Measurements from ENCODE around the gene NOC2L. TPM values are rescaled to one million over a fixed set of nuclear protein-coding genes. Genes with fewer than 3 reads are reported as not detected.

Gene NOC2L
- total and polyA plus RNA-seq, 9 of the 15 experiments (the other 6 are each of a cell fraction or from before 2014, with no cell fraction given) = 4.0 to 410 (median 200) TPM

DNA sequence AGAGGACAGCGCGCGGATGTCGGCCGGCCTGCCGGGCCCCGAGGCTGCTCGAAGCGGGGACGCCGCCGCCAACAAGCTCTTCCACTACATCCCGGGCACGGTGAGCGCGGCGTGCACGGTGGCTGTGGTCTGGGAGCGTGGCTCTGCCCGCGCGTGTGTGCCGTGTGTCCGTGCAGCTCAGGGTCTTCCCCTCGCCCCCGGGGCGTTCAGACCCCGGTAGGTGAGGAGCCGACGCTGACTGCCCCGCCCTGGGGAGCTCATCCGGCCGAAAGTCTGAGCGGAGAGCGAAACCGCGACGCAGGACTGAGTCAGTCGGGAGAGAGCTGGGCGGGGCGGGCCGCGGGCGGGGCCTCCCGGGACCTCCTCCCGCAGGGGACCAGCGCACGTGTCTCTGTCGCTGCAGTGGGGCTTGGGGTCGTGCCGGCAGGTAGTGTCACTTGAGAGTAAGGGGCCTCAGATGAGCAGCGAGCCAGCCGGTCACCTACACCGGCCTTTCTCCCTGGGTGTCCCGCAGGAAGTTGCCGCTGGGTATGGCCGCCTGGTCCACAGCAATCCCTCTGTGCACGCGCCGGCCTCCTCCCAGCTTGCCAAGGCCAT lies 7.7 kb upstream of the NOC2L start (continued):
- TF ChIP-seq SIN3A (IDR thresholded peaks at IDR 0.05; ENCODE audit: borderline replicate concordance in 2 of 2, control insufficient read depth in 1 of 2, low read depth in 2 of 2, low read length in 2 of 2) = peak; percentile 69 to 77; a peak in 2 of 4 replicates
- no peak for TF ChIP-seq E2F4 (CRISPR knock-in tag; IDR thresholded peaks at IDR 0.05; ENCODE audit: low read depth)
- no peak for TF ChIP-seq TSC22D4 (tag; IDR thresholded peaks at IDR 0.05)
- no peak for TF ChIP-seq SMARCB1 (IDR thresholded peaks at IDR 0.05; ENCODE audit: insufficient read length, low read depth)
- no peak for TF ChIP-seq MYNN (IDR thresholded peaks at IDR 0.05)
- no peak for TF ChIP-seq MYNN (CRISPR knock-in tag; IDR thresholded peaks at IDR 0.05)
- no peak for TF ChIP-seq ZNF318 (IDR thresholded peaks at IDR 0.05; ENCODE audit: borderline replicate concordance in 1 of 2, low read depth in 1 of 2)
- no peak for TF ChIP-seq ZNF324 (CRISPR knock-in tag; IDR thresholded peaks at IDR 0.05)
- no peak for TF ChIP-seq DLX4 (CRISPR knock-in tag; IDR thresholded peaks at IDR 0.05)
- TF ChIP-seq, protein P1, sequence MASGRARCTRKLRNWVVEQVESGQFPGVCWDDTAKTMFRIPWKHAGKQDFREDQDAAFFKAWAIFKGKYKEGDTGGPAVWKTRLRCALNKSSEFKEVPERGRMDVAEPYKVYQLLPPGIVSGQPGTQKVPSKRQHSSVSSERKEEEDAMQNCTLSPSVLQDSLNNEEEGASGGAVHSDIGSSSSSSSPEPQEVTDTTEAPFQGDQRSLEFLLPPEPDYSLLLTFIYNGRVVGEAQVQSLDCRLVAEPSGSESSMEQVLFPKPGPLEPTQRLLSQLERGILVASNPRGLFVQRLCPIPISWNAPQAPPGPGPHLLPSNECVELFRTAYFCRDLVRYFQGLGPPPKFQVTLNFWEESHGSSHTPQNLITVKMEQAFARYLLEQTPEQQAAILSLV (tag; IDR thresholded peaks at IDR 0.05) = no peak
- no peak for TF ChIP-seq ZNF280B (CRISPR knock-in tag; IDR thresholded peaks at IDR 0.05)
- peak; percentile 86 to 87; a peak in 3 of 4 replicates for TF ChIP-seq MAZ (CRISPR knock-in tag; conservative IDR thresholded peaks at IDR 0.05 in 1 of 2, IDR thresholded peaks at IDR 0.05 in 1 of 2)
- TF ChIP-seq ZNF668 (CRISPR knock-in tag; IDR thresholded peaks at IDR 0.05) = no peak
- TF ChIP-seq SMARCA5 (IDR thresholded peaks at IDR 0.05) = no peak
- peak; percentile 80 for TF ChIP-seq RBFOX2 (IDR thresholded peaks at IDR 0.05; ENCODE audit: low read depth, low read length)
